ENCODE measurements around the gene LLGL2. TPM values are rescaled to one million over a fixed set of nuclear protein-coding genes. Genes with fewer than 3 reads are reported as not detected.

LLGL2 gene
- total RNA-seq, 4 donors from 2014 or later, result 221 to 563 (median 300) TPM

- Histone ChIP-seq H3K27me3 (no peaks in the 10 kb centered on the region), H3K4me3 (no peak overlapping the region), H3K4me1 (peaks cover 0 to 17% (median 0%) of the 10 kb centered on the region in 4 donors), H3K9me3 (no peaks in the 10 kb centered on the region), H3K27ac (no peak overlapping the region), H3K36me3 (peaks cover 0 to 87% (median 0%) of the 10 kb centered on the region in 3 donors)
- TF ChIP-seq POLR2A (IDR thresholded peaks at IDR 0.05) (no peak), CTCF (IDR thresholded peaks at IDR 0.05) (no peak)
- no peak for DNase-seq
Observed at GRCh38 chr17:75494326-75494877, 31.1 kb upstream of the LLGL2 start.

- peaks cover 0 to under 1% (median 0%) of the 10 kb centered on the region in 4 donors for H3K4me1 ChIP-seq
- no peaks in the 10 kb centered on the region for H3K27me3 ChIP-seq
- no peaks in the 10 kb centered on the region for H3K9me3 ChIP-seq
- H3K27ac ChIP-seq, result no peak overlapping the region
- H3K4me3 ChIP-seq, result no peak overlapping the region
- no peak for TF ChIP-seq POLR2A (IDR thresholded peaks at IDR 0.05)
- no peak for TF ChIP-seq CTCF (IDR thresholded peaks at IDR 0.05)
- no peak for DNase-seq
- peaks cover 0 to 96% (median 0%) of the 10 kb centered on the region in 3 donors for H3K36me3 ChIP-seq
Observed at GRCh38 chr17:75496005-75496404, 29.5 kb upstream of the LLGL2 start.

- no peaks in the 10 kb centered on the region for H3K27me3 ChIP-seq
- no peak for DNase-seq
- no peak for TF ChIP-seq CTCF (IDR thresholded peaks at IDR 0.05)
- no peak for TF ChIP-seq POLR2A (IDR thresholded peaks at IDR 0.05)
- no peaks in the 10 kb centered on the region for H3K4me1 ChIP-seq
- peak overlapping the region in 1 of 4 donors; percentile 7 for H3K27ac ChIP-seq
- no peak overlapping the region for H3K4me3 ChIP-seq
- H3K36me3 ChIP-seq, result peaks cover 0 to 83% (median 0%) of the 10 kb centered on the region in 3 donors
- no peaks in the 10 kb centered on the region for H3K9me3 ChIP-seq
Observed at GRCh38 chr17:75498039-75498725, 27.3 kb upstream of the LLGL2 start.

GRCh38 chr17:75498726-75499213, 26.7 kb upstream of the LLGL2 start:
- H3K4me3 ChIP-seq, result no peak overlapping the region
- peak overlapping the region in 1 of 4 donors; percentile 7 for H3K27ac ChIP-seq
- H3K27me3 ChIP-seq, result no peaks in the 10 kb centered on the region
- H3K4me1 ChIP-seq, result no peaks in the 10 kb centered on the region
- H3K9me3 ChIP-seq, result no peaks in the 10 kb centered on the region
- no peak for DNase-seq
- TF ChIP-seq CTCF (IDR thresholded peaks at IDR 0.05) (no peak), POLR2A (IDR thresholded peaks at IDR 0.05) (no peak)
- peaks cover 0 to 83% (median 0%) of the 10 kb centered on the region in 3 donors for H3K36me3 ChIP-seq

- H3K4me3 ChIP-seq, result no peak overlapping the region
- no peaks in the 10 kb centered on the region for H3K27me3 ChIP-seq
- no peak overlapping the region for H3K27ac ChIP-seq
- H3K4me1 ChIP-seq, result peaks cover 0 to 2% (median 0%) of the 10 kb centered on the region in 4 donors
- peaks cover 0 to 81% (median 0%) of the 10 kb centered on the region in 3 donors for H3K36me3 ChIP-seq
- H3K9me3 ChIP-seq, result no peaks in the 10 kb centered on the region
- TF ChIP-seq POLR2A (IDR thresholded peaks at IDR 0.05) (no peak), CTCF (IDR thresholded peaks at IDR 0.05) (no peak)
- no peak for DNase-seq
Observed at GRCh38 chr17:75499313-75500022, 26.0 kb upstream of the LLGL2 start.
